ENCODE measurements around the gene RPS4Y2.

GRCh38 chrY:20740609-20741008 lies 15.3 kb upstream of the RPS4Y2 start:
- TF ChIP-seq EP300 (IDR thresholded peaks at IDR 0.05; ENCODE audit: borderline replicate concordance in 1 of 2, low read depth in 1 of 2, low read length in 1 of 2), result no peak
- no peak for TF ChIP-seq TEAD4 (IDR thresholded peaks at IDR 0.05; ENCODE audit: borderline replicate concordance, insufficient read depth)
- no peak for TF ChIP-seq CTCF (IDR thresholded peaks at IDR 0.05)
- no peak for TF ChIP-seq TCF12 (IDR thresholded peaks at IDR 0.05)
- no peak for TF ChIP-seq POLR2AphosphoS5 (IDR thresholded peaks at IDR 0.05; ENCODE audit: low read depth, low read length)
- TF ChIP-seq MEF2A (IDR thresholded peaks at IDR 0.05; ENCODE audit: borderline replicate concordance, low read depth), result no peak
- no peak for TF ChIP-seq CHD2 (IDR thresholded peaks at IDR 0.05; ENCODE audit: low read length, partially characterized antibody)
- TF ChIP-seq SIN3A (IDR thresholded peaks at IDR 0.05; ENCODE audit: borderline replicate concordance, low read depth, low read length), result no peak
- TF ChIP-seq GABPA (IDR thresholded peaks at IDR 0.05; ENCODE audit: low read depth), result no peak
- TF ChIP-seq PBX3 (IDR thresholded peaks at IDR 0.05), result no peak

All from SK-N-SH (cell line).